GM21526 (cell line): Measurements from ENCODE around the gene P2RY6.
"Not testable (repeated sequence)": the region's sequence is repeated elsewhere in the genome, so short reads cannot be mapped to it uniquely, and the experiment has no call there.

Experiments
- ATAC-seq: cut with Tn5 transposase; IDR thresholded peaks from one replicate; pipeline ENCODE4 v1.9.1; 2021; ENCODE audit warnings: moderate library complexity; ENCODE audit not compliant: unreplicated experiment, low FRiP score

Gene P2RY6, protein sequence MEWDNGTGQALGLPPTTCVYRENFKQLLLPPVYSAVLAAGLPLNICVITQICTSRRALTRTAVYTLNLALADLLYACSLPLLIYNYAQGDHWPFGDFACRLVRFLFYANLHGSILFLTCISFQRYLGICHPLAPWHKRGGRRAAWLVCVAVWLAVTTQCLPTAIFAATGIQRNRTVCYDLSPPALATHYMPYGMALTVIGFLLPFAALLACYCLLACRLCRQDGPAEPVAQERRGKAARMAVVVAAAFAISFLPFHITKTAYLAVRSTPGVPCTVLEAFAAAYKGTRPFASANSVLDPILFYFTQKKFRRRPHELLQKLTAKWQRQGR

DNA sequence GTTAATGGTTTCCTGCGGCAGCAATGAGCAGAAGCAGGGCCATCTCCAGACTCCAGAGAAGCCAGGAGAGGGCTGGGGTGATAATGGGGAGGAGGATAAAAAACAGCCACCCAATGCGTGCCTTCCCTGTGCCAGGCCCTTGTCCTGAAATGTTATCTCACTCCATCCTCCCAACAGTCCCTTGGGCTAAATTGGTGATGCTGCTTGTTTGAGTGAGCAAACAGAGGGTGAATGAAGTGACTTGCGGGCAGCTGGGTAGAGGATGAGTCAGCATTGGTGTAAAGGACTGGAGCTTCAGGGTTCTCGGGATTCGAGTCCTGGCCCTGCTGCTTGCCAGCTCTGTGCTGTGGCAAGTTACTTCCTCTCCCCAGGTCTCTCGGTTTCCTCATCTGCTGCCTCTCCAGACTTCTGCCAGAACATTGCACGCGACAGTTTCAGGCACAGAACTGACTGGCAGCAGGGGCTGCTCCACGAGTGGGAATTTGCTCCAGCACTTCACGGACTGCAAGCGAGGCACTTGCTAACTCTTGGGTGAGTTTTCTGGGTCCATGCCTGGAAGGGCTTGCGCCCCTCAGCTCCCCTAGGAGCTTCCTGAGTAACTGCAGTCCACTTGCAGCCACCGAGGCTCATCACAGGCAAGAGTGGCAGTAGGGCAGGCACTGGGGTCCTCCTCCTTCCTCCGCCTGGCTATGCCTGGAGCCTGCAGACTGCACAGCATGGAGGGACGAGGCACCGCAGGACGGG, at the start of gene P2RY6:
Gene P2RY6, plus strand, starts transcription at position 403 of the 744 bp plus-strand sequence. CDS start 24,181 bp downstream, outside the sequence.
- no peak for ATAC-seq

DNA sequence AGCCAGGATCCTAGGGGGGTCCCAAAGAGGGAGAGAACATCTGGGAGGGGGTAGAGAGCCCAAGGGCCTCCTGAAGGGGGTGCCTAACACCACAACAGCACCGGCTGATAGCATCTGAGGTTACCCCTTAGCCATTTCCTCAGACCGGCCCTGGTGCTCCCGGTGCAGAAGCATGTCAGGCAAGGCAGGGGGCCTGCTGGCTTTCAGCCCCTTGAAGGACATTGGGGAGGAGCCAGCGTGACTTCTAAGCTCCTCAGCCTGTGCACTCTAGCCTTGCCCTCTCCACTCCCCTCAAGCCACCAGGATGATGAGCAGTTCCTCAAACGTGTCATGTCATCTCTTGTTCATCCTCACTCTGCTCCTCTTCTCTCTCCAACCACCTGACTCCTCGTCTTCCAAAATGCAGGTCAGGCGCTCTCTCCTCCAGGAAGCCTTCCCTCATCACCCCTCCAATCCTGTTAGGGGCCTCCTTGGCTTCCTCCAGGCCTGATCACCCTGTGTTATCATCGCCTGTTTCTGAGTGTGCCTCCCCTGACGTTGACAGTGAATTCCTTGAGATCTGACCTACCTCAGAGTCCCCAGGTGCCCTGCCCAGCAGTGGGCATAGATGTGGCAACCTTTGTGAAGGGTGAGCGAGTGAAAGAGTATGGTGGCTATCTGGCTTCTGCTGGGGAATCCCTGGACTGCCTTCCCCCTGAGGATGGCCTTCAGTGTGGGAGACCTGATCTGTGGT, 48.0 kb upstream of the P2RY6 start:
- ATAC-seq, result no peak

GRCh38 chr11:73225001-73225686, 47.0 kb upstream of the P2RY6 start:
- no peak for ATAC-seq

DNA sequence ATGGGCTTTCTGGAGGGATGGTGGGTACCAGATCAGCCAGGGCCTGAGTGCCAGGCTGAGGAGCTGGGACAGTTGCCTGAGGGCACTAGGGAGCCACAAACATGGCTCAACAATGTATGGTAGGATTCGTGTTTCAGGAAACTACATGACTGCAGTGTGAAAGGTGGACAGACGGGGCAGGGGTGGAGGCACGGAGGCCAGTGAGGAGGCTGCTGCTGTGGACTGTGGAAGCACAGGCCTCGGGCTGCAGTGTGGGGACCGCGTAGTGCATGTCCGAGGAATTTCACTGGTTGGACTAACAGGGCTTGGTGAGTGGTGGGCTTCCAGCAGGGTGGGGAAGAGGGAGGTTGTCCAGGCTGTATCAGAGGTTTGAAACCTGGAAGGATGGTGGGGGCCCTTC, 46.3 kb upstream of the P2RY6 start:
- no peak for ATAC-seq

GRCh38 chr11:73226297-73227006, 45.7 kb upstream of the P2RY6 start:
- ATAC-seq, result no peak

DNA sequence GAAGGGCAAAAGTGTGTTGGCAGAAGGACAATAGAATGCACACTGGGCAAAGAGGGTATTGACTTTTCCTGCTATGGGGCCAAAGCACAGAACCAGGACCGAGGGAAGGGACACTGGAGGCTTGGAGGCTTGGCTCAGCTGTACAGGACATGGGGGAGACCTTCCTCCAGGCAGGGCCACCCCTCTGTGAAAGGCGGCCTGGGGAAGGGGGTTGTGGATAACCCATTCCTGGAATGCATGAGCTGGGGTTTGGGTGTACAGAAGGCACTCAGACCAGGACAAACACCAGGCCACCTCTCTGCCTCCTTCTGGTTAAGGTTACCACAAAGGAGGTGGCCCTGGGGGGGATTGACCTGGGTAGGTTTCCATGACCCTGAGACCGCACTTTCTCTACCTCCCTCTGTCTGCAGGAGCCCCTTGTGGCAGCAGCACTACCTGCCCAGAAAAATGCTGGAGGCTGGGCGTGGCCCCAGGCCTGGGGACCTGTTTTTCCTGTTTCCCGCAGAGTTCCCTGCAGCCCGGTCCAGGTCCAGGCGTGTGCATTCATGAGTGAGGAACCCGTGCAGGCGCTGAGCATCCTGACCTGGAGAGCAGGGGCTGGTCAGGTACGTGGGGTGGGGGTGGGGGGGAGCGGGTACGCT, 44.4 kb upstream of the P2RY6 start:
- ATAC-seq, result no peak

DNA sequence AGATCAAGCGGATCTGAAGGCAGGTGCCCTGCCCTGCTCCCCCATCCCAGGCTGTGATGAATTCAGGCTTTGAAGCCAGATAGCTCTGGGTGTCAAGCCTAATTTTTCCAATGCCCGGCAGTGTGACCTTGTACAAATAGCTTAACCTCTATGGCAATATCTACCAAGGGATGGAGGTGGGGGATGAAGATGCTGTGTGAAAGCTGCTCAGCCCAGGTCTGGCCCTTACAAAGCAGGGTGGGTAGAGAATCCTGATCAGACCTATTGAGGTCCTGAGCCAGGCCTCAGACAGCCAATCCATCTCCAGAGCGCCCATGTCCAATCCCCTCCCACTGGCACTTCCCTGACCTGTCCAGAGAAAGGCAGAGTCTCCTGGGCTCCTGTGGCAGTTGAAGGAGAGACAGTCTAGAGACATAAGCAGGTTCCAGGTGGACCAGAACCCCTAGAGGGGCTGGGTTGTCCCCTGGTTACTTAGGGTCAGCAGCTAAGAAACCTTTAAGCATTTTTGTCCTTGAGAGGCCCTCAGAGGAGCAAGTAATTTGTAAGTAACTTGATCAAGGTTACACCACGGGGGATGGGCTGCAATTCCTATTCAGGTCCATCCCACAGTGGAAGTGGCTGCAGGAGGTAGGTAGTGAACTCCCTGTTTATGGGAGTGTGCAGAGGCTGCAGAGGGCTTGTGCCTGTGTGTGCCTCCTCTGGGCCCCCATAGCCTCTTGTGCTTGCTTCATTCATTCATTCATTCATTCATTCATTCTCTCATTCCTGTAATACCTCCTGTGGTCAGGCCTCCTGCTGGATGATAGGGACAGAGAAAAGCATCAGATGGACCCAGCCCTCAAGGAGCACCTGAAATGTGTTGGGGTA, 43.6 kb upstream of the P2RY6 start:
- no peak for ATAC-seq

DNA sequence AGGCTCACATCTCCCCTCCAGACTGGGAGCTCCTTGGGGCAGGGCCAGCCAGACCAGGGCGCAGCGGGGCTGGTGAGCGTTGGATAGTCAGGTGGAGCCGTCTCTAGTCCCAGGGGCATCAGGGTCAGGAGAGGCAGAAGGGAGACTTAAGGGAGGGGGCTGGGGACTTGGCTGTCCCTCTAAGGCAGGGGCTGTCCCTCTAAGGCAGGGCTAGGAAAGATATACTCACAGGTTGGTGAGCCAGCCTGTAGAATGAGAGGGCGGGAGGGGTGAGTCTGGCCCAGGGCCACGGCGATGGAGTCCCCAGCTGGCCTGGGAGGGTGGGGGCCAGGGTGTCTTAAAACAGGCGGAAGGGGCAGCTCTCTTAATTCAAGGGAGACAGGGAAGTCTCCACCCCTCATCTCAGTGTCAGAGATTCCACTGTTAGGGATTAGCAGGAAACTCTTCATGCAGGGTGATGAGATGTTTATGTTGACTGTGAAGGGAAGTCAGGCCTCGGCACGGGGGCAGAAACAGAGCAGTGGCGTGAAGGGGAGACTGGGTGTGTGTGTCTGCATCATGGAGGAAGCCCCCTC, 42.7 kb upstream of the P2RY6 start:
- no peak for ATAC-seq

GRCh38 chr11:73229896-73230875, 42.0 kb upstream of the P2RY6 start:
- ATAC-seq, result no peak

DNA sequence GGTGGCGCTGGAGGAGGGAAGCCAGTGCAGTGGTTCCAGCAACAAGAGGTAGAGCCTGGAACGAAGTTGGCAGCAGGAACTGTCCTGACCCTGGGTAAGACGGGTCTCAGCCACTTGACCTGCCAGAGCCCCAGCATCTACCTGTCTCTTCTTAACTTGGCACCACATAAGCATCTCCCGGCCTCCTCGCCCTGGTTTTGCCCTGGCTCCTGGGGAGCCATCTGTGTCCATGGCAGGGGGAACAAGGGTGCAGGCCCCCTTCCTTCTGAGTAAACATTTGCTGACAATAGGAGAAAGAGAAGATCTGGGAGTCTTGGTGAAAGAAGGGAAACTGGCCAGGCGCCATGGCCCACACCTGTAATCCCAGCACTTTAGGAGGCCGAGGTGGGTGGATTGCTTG, 41.2 kb upstream of the P2RY6 start:
- ATAC-seq, result no peak

DNA sequence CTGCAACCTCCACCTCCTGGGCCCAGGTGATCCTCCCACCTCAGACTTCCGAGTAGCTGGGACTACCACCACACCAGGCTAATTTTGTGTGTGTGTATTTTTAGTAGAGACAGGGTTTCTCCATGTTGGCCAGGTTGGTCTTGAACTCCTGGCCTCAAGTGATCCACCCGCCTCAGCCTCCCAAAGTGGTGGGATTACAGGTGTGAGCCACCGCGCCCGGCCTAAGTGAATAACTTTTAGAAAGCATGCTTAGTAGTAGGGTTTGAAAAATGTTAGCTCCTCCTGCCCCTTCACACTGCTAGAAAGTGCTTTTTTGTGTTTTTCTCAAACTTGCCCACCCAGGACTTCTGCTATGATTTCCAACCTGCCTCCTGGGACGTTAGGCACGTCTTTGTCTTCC, 39.7 kb upstream of the P2RY6 start:
- ATAC-seq, result not testable (repeated sequence)

- no peak for ATAC-seq
Observed at GRCh38 chr11:73233211-73233610, 38.9 kb upstream of the P2RY6 start.

DNA sequence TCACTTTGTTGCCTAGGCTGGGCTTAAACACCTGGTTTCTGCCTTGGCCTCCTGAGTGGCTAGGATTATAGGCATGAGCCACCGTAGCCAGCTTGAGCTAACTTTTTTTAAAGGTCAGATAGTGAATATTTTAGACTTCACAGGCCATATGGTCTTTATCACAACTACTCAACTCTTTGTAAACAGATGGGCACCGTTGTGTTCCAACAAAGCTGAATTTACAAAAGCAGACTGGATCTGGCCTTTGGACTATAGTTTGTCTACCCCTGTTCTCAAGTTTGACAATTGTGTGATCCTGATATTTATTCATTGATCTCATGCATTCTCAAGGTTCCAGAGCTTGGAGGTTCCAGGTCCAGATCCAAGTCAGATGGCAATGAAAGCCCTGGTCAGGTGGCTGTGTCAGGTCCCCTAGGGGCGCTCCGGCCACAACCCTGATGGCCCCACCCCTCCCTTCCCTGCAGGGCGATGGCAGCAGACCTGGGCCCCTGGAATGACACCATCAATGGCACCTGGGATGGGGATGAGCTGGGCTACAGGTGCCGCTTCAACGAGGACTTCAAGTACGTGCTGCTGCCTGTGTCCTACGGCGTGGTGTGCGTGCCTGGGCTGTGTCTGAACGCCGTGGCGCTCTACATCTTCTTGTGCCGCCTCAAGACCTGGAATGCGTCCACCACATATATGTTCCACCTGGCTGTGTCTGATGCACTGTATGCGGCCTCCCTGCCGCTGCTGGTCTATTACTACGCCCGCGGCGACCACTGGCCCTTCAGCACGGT, 38.3 kb upstream of the P2RY6 start:
- ATAC-seq, result no peak

GRCh38 chr11:73234471-73235181, 37.5 kb upstream of the P2RY6 start:
- ATAC-seq, result no peak

GRCh38 chr11:73235236-73235786, 36.8 kb upstream of the P2RY6 start:
- no peak for ATAC-seq
